HG03565 (cell line): ENCODE measurements around the gene RAB6B.

ENCODE experiments used
- ATAC-seq: cut with Tn5 transposase; IDR thresholded peaks from one replicate; pipeline ENCODE4 v1.9.1; 2021; ENCODE audit warnings: mild to moderate bottlenecking, moderate library complexity; ENCODE audit not compliant: unreplicated experiment

The RAB6B gene

DNA sequence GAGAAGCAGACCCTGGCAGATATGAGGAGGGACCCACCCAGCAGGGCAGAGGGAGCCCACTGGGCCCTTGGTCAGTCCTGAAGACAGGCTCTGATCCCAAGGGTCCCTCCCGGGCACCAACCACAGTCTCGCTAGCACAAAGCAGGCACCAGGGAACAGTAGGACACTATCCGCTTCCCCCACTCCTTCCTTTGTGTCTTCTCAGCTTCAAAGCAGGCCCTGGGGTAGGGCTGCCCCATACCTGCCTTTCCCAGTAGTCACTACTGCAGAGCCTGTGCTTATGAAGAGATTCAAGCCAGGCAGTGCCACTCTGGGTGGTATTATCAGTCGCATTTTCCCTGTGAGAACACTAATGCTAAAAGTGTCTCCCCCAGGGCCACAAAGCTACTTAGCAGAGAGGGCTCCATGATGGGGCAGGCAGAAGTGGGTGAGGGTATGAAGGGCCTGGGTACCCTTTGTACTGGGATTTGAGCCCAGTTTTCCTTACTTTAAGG is 57.3 kb downstream of the RAB6B start:
- ATAC-seq, result no peak

DNA sequence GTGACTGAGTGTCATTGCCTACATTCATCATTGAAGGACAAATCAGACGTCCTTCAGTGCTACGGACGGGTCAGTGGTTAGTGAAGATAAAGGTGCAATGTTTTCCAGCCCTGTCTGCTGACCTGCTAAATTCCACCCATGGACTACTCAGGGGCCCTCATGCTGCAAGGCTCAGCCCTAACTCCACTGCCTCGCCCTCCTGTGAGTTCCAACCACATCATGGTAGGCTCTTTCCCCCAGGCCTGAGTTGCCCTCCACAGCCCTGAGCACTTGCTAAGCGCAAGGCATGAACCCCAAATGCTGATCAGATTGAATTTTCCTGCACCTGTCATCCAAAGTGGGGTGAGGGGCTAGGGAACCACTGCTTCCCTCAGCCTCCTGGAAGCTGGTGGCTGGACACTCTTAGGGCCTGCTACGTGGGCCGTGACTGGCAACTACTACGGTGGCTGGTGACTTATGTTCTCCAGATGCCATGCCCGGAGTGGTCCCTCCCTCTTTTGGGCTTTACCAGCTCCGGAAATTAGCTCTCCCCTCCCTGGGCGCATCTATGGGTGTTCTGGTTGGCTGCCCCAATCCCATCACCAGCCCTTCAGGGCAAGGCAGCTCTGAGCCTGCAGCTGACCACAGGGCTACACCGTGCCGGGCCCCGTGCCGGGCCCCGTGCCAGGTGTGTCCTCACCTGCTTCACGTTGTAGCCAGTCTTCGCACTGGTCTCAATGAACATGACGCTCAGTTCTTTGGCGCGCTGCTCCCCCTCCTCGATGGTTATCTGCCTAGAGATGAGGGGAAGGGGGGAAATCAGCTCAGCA is 58.0 kb downstream of the RAB6B start:
- no peak for ATAC-seq

GRCh38 chr3:133836497-133837158 is 59.1 kb downstream of the RAB6B start:
- no peak for ATAC-seq

GRCh38 chr3:133835961-133836360 is 59.7 kb downstream of the RAB6B start:
- no peak for ATAC-seq

DNA sequence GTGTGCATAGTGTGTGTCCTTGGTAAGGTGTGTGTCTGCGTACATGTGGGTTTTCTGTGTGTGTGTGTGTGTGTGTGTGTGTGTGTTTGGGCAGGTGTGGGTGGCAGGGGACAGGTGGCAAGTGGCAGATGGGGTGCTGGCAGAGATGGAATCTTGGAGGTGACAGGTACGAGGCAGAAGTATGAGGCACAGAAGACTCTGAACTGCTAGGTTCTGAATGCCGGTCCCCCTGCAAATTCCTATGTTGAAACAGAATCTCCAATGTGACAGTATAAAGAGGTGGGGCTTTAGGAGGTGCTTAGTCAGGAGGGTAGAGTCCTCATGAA is 60.3 kb downstream of the RAB6B start:
- ATAC-seq, result no peak

- no peak for ATAC-seq
These were observed 60.9 kb downstream of the RAB6B start for GRCh38 chr3:133834621-133835417.

DNA sequence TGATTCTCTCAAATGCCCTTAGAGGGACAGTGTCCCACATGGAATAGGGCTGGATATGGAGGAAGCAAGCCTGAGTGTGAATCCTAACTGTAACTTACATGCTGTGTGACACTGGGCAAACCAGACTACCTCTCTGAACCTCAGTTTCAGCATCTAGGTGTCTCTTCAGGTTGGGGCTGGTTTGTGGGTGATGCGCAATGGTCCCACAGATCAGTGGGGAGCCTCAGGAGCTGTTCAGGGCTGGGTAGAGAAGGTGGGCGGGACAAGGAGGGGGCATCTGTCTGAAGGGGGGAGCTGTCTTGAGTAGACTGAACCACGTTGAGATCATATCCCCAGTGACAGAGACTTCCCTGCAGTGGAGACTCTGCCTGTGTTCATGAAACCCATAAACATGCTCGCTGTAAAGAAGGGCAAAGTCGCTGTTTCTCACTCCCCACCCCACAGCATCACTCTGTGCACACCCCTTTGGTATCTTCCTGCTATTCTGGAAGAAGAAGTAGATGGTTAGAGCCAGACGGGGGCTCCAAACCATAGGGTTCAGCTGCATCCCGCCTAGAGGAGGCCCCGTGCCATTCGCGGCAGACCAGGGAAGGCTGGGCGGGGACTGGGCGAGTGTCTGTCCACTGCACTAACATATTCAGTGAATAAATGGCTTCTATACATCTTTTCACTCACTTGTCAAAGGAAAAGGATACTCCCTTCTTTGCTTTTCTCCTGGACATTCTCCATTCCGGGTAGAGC is 61.6 kb downstream of the RAB6B start:
- no peak for ATAC-seq

GRCh38 chr3:133833267-133833666 is 62.4 kb downstream of the RAB6B start:
- ATAC-seq, result no peak

DNA sequence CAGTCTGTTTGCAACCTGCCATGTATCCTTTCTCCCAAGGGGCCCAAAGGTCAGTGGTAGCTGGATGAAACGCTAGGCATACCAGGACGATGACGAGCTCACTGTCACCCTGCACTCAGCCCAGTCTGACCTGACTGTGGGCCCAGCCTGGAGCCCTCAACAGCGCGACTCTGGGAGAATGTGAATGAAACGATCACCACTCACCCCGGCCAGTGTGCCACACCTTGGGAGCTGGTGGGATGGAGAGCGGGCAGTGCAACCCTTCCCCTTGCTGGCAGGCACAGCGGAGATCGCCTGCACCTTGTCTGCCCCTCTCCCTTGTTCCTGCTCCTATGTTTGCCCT is 62.9 kb downstream of the RAB6B start:
- ATAC-seq, result no peak

- no peak for ATAC-seq
These were observed 63.5 kb downstream of the RAB6B start for GRCh38 chr3:133831966-133832801.

- no peak for ATAC-seq
These were observed 65.6 kb downstream of the RAB6B start for GRCh38 chr3:133830071-133830470.

DNA sequence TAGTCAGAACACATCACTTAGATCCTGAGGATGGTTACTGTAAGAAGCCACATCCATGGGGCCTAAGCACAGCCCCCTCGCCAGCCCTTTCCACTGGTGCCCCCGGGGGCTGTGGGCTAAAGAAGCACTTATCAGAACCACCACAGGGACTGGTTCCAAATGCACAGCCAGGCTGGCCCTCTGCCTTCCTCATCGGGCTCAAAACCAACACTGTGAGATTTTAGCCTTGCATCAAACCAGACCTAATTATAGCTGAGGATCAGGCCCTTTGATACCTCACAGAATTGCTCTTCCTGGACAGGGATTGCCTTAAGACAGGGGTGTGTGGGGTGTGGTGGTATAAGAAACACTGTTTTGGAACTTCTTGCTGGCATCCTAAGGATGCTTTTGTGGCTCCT is 66.4 kb downstream of the RAB6B start:
- no peak for ATAC-seq

DNA sequence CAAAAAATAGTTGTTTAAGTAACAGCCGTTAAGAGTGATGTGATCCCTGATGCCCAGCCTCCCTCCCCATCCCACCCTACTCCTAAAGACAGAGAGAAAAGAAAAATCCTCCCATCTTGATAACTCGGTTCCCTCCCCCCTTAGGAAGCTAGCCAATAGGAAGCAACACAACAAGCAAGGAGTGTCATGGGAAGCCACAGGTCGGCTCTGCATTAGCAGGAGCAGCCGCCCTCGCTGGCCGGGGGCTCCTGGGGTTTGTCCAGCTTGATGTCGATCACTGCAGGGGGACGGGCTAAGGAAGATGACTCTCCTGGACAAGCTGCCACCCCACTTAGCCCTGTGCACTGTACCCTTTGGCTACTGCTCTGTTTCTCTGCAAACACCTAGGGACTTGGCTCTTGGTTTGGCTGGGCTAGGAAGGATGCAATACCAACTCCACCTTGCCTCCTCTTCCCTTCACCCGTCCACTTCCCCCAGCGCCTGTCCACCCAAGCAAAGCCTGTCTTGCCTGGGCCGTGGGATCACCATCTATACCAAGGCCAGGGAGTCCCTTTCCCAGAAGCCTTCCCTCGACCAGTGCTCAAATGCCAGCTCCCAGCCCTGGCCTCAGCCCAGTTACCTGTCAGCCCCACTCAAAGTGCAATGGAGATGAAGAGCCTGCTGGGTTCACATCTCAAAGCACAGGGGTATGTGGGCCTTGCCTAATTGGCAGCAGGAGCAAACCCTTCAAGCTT is 66.9 kb downstream of the RAB6B start:
- ATAC-seq, result no peak

DNA sequence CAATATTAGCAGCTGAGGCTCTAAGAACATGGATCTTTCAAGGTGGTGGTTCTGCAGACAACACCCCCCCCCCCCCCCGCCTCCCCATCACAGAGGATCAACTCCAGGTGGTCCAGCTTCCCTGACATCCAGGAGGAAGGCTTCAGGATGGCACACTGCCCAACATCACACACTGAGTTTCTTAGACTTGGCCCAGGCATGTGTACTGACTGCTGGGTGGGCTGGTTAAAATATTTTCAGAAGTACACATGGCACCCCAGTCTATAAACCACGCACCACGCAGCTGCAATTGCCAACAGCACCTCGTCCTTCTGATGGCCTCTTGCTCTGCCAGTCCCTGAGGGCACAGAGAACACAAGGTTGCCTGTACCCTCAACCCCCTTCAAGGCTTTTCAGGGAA is 68.0 kb downstream of the RAB6B start:
- ATAC-seq, result no peak

GRCh38 chr3:133827136-133827535 is 68.5 kb downstream of the RAB6B start:
- no peak for ATAC-seq

DNA sequence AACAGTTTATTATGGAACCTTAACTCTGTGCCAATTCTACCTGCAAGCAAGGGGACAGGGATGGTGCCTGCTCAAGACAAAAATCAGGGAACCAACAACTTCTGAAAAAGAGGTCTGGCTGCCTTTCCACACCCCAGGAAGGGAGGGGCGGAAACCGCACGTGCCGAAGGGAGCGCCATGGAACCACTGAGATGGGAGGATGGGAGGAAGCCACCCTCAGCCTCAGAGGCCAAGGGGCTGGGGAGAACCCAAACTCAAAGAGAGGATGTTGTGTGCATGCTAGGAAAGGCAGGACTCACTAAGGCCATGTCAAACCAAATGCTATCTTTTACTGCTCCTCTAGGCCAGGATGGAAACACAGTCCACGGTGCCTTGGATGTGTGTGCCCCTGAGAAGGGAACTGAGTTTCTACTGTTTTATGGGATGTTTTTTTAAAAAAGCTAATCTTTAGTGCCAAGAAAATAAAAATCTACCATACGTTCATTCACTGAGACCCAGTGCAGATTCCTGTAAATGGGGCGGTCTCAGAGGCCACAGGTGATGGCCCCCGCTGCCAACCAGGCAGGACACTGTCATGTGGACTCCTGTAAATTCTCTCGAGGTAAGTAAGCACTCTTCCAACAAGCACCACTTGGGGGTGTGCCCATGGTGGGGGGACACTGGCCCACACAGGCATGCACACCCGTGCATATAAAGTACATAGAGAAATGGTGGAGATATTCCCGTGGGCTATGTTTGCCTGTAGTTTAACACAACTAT is 69.5 kb downstream of the RAB6B start:
- ATAC-seq, result no peak

DNA sequence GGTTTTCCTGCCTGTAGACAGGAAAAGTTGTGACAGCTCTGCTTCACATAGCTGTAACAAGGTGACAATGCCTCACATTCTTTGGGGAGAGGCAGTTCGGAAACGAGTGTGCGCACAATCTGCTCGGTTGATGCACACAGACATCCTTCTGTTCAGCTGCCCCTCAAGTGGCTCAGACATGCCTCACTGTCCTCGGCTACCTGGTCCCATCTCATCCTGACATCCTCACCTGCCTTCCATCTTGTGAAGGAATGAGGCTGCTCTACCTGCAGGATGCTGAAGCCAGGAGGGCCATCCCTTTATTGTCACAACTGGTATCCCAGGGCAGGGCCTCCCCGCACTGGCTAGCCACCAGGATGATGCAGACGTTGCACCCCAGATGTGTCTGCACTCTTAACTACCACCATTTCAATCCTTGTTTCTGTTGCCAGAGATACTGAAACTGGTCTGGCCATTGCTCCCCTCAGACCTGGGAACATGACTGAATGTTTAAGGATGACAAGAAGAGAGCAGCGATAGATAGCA is 70.7 kb downstream of the RAB6B start:
- ATAC-seq, result no peak

GRCh38 chr3:133821767-133822638 is 73.7 kb downstream of the RAB6B start:
- no peak for ATAC-seq
